GM10266 (cell line): ENCODE measurements around the gene SPI1.

Experiments used
- DNase-seq: peaks from one replicate; pipeline ENCODE4 v3.0.0; 2012; ENCODE audit errors: extremely low spot score
- CTCF ChIP-seq: IDR thresholded peaks from 2 replicates; pipeline ENCODE4 v1.5.1; 2012; ENCODE audit warnings: mild to moderate bottlenecking, low read depth; ENCODE audit not compliant: control insufficient read depth, insufficient read depth; ENCODE audit errors: missing control alignments

SPI1 gene

GRCh38 chr11:47329987-47330931, 48.1 kb downstream of the SPI1 start:
- TF ChIP-seq CTCF, result no peak
- DNase-seq, result no peak

GRCh38 chr11:47329431-47329986, 48.8 kb downstream of the SPI1 start:
- TF ChIP-seq CTCF, result no peak

GRCh38 chr11:47328449-47329390, 49.6 kb downstream of the SPI1 start:
- DNase-seq, result no peak
- TF ChIP-seq CTCF, result peak; percentile 7

More at GRCh38 chr11:47329431-47329986, 48.8 kb downstream of the SPI1 start:
- DNase-seq, result no peak

- no peak for TF ChIP-seq CTCF
- no peak for DNase-seq
These were observed 50.4 kb downstream of the SPI1 start for GRCh38 chr11:47327949-47328348.

- no peak for DNase-seq
- TF ChIP-seq CTCF, result no peak
These were observed 51.3 kb downstream of the SPI1 start for GRCh38 chr11:47327025-47327424.

GRCh38 chr11:47326198-47326597, 52.1 kb downstream of the SPI1 start:
- no peak for TF ChIP-seq CTCF
- no peak for DNase-seq
